H9 (cell line): Measurements from ENCODE around the gene HS1BP3. TPM values are rescaled to one million over a fixed set of nuclear protein-coding genes. Genes with fewer than 3 reads are reported as not detected.

Source experiments
- DNase-seq: peaks from one replicate; pipeline ENCODE4 v3.0.0-alpha.2; 2017
- H2AFZ ChIP-seq: one replicate; pipeline ENCODE4 v1.6.1; 2013; ENCODE audit warnings: mild to moderate bottlenecking, low read length, control low read depth, moderate library complexity
- H2AK5ac ChIP-seq: 2 replicates; pipeline ENCODE4 v1.6.1; 2013; ENCODE audit warnings: low read length, control low read depth, mixed read lengths; ENCODE audit not compliant: insufficient read length
- H2BK120ac ChIP-seq: one replicate; pipeline ENCODE4 v1.6.1; 2013; ENCODE audit warnings: low read depth, mild to moderate bottlenecking, low read length, control low read depth, inconsistent platforms; ENCODE audit not compliant: poor library complexity, severe bottlenecking
- H2BK12ac ChIP-seq: 2 replicates; pipeline ENCODE4 v1.6.1; 2013; ENCODE audit warnings: low read length, control low read depth, mixed read lengths, low read depth; ENCODE audit not compliant: insufficient read length
- H2BK15ac ChIP-seq: 2 replicates; pipeline ENCODE4 v1.6.1; 2013; ENCODE audit warnings: low read depth, low read length, control low read depth
- H2BK20ac ChIP-seq: one replicate; pipeline ENCODE4 v1.6.1; 2013; ENCODE audit warnings: low read depth, mild to moderate bottlenecking, low read length, control low read depth, inconsistent platforms; ENCODE audit not compliant: poor library complexity, severe bottlenecking
- H2BK5ac ChIP-seq: 2 replicates; pipeline ENCODE4 v1.6.1; 2013; ENCODE audit warnings: low read length, control low read depth, mixed read lengths; ENCODE audit not compliant: insufficient read length
- H3K14ac ChIP-seq: 2 replicates; pipeline ENCODE4 v1.6.1; 2013; ENCODE audit warnings: low read length, control low read depth; ENCODE audit not compliant: insufficient read depth
- H3K18ac ChIP-seq: 2 replicates; pipeline ENCODE4 v1.6.1; 2013; ENCODE audit warnings: low read depth, mild to moderate bottlenecking, mixed read lengths, low read length, control low read depth; ENCODE audit not compliant: insufficient read length
- H3K23ac ChIP-seq: 2 replicates; pipeline ENCODE4 v1.6.1; 2013; ENCODE audit warnings: low read length, control low read depth, mixed read lengths, low read depth; ENCODE audit not compliant: insufficient read length
- H3K23me2 ChIP-seq: 2 replicates; pipeline ENCODE4 v1.6.1; 2013; ENCODE audit warnings: low read depth, mild to moderate bottlenecking, mixed read lengths, low read length, control low read depth; ENCODE audit not compliant: insufficient read length, poor library complexity, severe bottlenecking
- H3K27ac ChIP-seq: 2 replicates; pipeline ENCODE4 v1.5.1; 2013; ENCODE audit warnings: low read length, control low read depth, mixed read lengths, low read depth; ENCODE audit not compliant: insufficient read length
- H3K27me3 ChIP-seq: 2 replicates; pipeline ENCODE4 v1.6.1; 2013; ENCODE audit warnings: low read length, control low read depth, inconsistent platforms; ENCODE audit not compliant: insufficient read depth
- H3K4ac ChIP-seq: 2 replicates; pipeline ENCODE4 v1.6.1; 2013; ENCODE audit warnings: low read depth, mild to moderate bottlenecking, control low read depth, inconsistent platforms, low read length, moderate library complexity
- H3K4me1 ChIP-seq: 2 replicates; pipeline ENCODE4 v1.6.1; 2013; ENCODE audit warnings: low read length, control low read depth, inconsistent platforms; ENCODE audit not compliant: insufficient read depth
- H3K4me2 ChIP-seq: 2 replicates; pipeline ENCODE4 v1.6.1; 2013; ENCODE audit warnings: low read length, control low read depth, mixed read lengths; ENCODE audit not compliant: insufficient read length, insufficient read depth
- H3K56ac ChIP-seq: 2 replicates; pipeline ENCODE4 v1.6.1; 2013; ENCODE audit warnings: low read depth, mild to moderate bottlenecking, mixed read lengths, low read length, control low read depth; ENCODE audit not compliant: insufficient read length
- H3K79me1 ChIP-seq: 2 replicates; pipeline ENCODE4 v1.6.1; 2013; ENCODE audit warnings: low read depth, mild to moderate bottlenecking, moderate library complexity, low read length, control low read depth, inconsistent platforms; ENCODE audit not compliant: insufficient read depth, poor library complexity, severe bottlenecking
- H3K79me2 ChIP-seq: 2 replicates; pipeline ENCODE4 v1.6.1; 2013; ENCODE audit warnings: low read length, control low read depth, inconsistent platforms; ENCODE audit not compliant: insufficient read depth
- H3K9ac ChIP-seq: 2 replicates; pipeline ENCODE4 v1.6.1; 2013; ENCODE audit warnings: low read length, control low read depth, mixed read lengths; ENCODE audit not compliant: insufficient read length; ENCODE audit errors: extremely low read depth
- H3K9me3 ChIP-seq: one replicate; pipeline ENCODE4 v1.6.1; 2013; ENCODE audit warnings: low read depth, low read length, inconsistent platforms; ENCODE audit not compliant: control insufficient read depth
- H3T11ph ChIP-seq: one replicate; pipeline ENCODE4 v1.6.1; 2013; ENCODE audit warnings: mild to moderate bottlenecking, low read length, control low read depth, inconsistent platforms
- H4K20me1 ChIP-seq: one replicate; pipeline ENCODE4 v1.6.1; 2013; ENCODE audit not compliant: control insufficient read depth, insufficient read length, insufficient read depth
- H4K5ac ChIP-seq: 2 replicates; pipeline ENCODE4 v1.6.1; 2013; ENCODE audit warnings: low read depth, mild to moderate bottlenecking, mixed read lengths, low read length, control low read depth; ENCODE audit not compliant: insufficient read length
- H4K8ac ChIP-seq: replicated peaks from 2 replicates; pipeline ENCODE4 v1.6.1; 2013; ENCODE audit warnings: low read length, control low read depth, mixed read lengths, low read depth; ENCODE audit not compliant: insufficient read length
- H4K91ac ChIP-seq: 2 replicates; pipeline ENCODE4 v1.6.1; 2013; ENCODE audit warnings: low read depth, mild to moderate bottlenecking, moderate library complexity, mixed read lengths, low read length, control low read depth; ENCODE audit not compliant: insufficient read length
- H3K27ac Mint-ChIP-seq, 3 experiments: 2 replicates in 2 of 3; 3 replicates in 1 of 3; pipeline ENCODE4 v1.8.0; 2020 to 2021; ENCODE audit warnings: mixed read lengths in 3 of 3, mild to moderate bottlenecking in 1 of 3, moderate library complexity in 1 of 3
- H3K27me3 Mint-ChIP-seq: 2 replicates; pipeline ENCODE4 v1.8.0; 2021; ENCODE audit warnings: low read depth, mild to moderate bottlenecking, moderate library complexity, mixed read lengths
- H3K36me3 Mint-ChIP-seq, 3 experiments: 2 replicates in 2 of 3; 3 replicates in 1 of 3; pipeline ENCODE4 v1.8.0; 2020 to 2021; ENCODE audit warnings: low read depth in 3 of 3, mixed read lengths in 3 of 3; ENCODE audit not compliant: insufficient read depth in 1 of 3
- H3K4me1 Mint-ChIP-seq, 2 experiments: 2 replicates each; pipeline ENCODE4 v1.8.0; 2020; ENCODE audit warnings: mixed read lengths in 2 of 2
- H3K4me3 Mint-ChIP-seq, 2 experiments: 2 replicates in 1 of 2; 3 replicates in 1 of 2; pipeline ENCODE4 v1.8.0; 2020 to 2021; ENCODE audit warnings: mild to moderate bottlenecking in 2 of 2, mixed read lengths in 2 of 2, moderate library complexity in 1 of 2
- H3K9me3 Mint-ChIP-seq, 2 experiments: 2 replicates in 1 of 2; 3 replicates in 1 of 2; pipeline ENCODE4 v1.8.0; 2020; ENCODE audit warnings: mild to moderate bottlenecking in 2 of 2, mixed read lengths in 2 of 2, moderate library complexity in 1 of 2
- WGBS: extraction: QIAGEN DNeasy Blood & Tissue Kit; methylation state at CpG from one replicate; pipeline ENCODE4 v1.1.7; 2013; ENCODE audit warnings: missing lambda C conversion rate, low lambda C conversion rate, mixed read lengths; ENCODE audit not compliant: insufficient read length; ENCODE audit errors: extremely low coverage; 5-methylcytosine and 5-hydroxymethylcytosine counted together
- total RNA-seq: library from RNA; stranded (reverse); gene quantifications from 2 replicates; pipeline ENCODE4 v1.2.1, GENCODE V29; 2021
- TF ChIP-seq, protein P1 (sequence below): fragments of 200-600 bp; sonication (generic); conservative IDR thresholded peaks from 3 replicates; pipeline ENCODE4 v1.8.0; 2021; ENCODE audit warnings: antibody characterized with exemption, mild to moderate bottlenecking

Gene HS1BP3
- total RNA-seq, 1 experiment from 2014 or later = 11.1 TPM

- H3K4me1 Mint-ChIP-seq = peaks cover 11 to 17% of the 10 kb centered on the region in 2 experiments
- Histone ChIP-seq H3K4ac (no peak overlapping the region), H2BK20ac (no peak overlapping the region), H4K91ac (no peak overlapping the region), H3K27me3 (no peaks in the 10 kb centered on the region), H3K79me1 (no peaks in the 10 kb centered on the region), H3K9me3 (no peaks in the 10 kb centered on the region), H2AK5ac (no peak overlapping the region), H3K56ac (no peak overlapping the region), H3K4me1 (no peaks in the 10 kb centered on the region), H3K27ac (no peak overlapping the region), H4K20me1 (no peaks in the 10 kb centered on the region), H2BK12ac (no peak overlapping the region), H3K79me2 (no peaks in the 10 kb centered on the region), H3T11ph (no peak overlapping the region), H3K23ac (no peak overlapping the region), H2BK15ac (no peak overlapping the region), H3K14ac (no peak overlapping the region), H3K23me2 (no peaks in the 10 kb centered on the region), H4K5ac (no peak overlapping the region), H2AFZ (no peak overlapping the region), H3K18ac (no peak overlapping the region), H2BK5ac (no peak overlapping the region), H3K9ac (no peak overlapping the region), H4K8ac (no peak overlapping the region), H3K4me2 (no peak overlapping the region), H2BK120ac (no peak overlapping the region)
- no peak overlapping the region for H3K27ac Mint-ChIP-seq
- TF ChIP-seq, protein P1, sequence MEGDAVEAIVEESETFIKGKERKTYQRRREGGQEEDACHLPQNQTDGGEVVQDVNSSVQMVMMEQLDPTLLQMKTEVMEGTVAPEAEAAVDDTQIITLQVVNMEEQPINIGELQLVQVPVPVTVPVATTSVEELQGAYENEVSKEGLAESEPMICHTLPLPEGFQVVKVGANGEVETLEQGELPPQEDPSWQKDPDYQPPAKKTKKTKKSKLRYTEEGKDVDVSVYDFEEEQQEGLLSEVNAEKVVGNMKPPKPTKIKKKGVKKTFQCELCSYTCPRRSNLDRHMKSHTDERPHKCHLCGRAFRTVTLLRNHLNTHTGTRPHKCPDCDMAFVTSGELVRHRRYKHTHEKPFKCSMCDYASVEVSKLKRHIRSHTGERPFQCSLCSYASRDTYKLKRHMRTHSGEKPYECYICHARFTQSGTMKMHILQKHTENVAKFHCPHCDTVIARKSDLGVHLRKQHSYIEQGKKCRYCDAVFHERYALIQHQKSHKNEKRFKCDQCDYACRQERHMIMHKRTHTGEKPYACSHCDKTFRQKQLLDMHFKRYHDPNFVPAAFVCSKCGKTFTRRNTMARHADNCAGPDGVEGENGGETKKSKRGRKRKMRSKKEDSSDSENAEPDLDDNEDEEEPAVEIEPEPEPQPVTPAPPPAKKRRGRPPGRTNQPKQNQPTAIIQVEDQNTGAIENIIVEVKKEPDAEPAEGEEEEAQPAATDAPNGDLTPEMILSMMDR = no peak
- no peaks in the 10 kb centered on the region for H3K9me3 Mint-ChIP-seq
- H3K4me3 Mint-ChIP-seq = no peak overlapping the region
- DNase-seq = no peak
- peaks cover 0 to 8% (median 6%) of the 10 kb centered on the region in 3 experiments; a peak in 3 of 7 replicates for H3K36me3 Mint-ChIP-seq
- H3K27me3 Mint-ChIP-seq = no peaks in the 10 kb centered on the region
- no CpG with 5 or more reads among the region's 12 CpGs for WGBS
Observed at GRCh38 chr2:20621366-20622295, 29.3 kb downstream of the HS1BP3 start.
